SU-DHL-6 (cell line): ENCODE measurements around the gene FBXL4.

Source experiments
- H2AFZ ChIP-seq: fragments of 200-600 bp; sonication (generic); 2 replicates; pipeline ENCODE4 v1.6.1; 2014; ENCODE audit warnings: low read depth, mild to moderate bottlenecking, moderate library complexity, mixed read lengths, antibody characterized with exemption, low read length; ENCODE audit not compliant: severe bottlenecking
- H3F3A ChIP-seq: fragments of 200-600 bp; shearing (Covaris generic); 2 replicates; pipeline ENCODE4 v1.6.0; 2016; ENCODE audit warnings: antibody characterized with exemption, mild to moderate bottlenecking; ENCODE audit not compliant: insufficient read depth
- H3K27ac ChIP-seq: fragments of 200-600 bp; sonication (generic); 2 replicates; pipeline ENCODE4 v1.5.1; 2016; ENCODE audit warnings: low read depth, mild to moderate bottlenecking, low read length, moderate library complexity, mixed read lengths
- H3K27me3 ChIP-seq: fragments of 200-600 bp; sonication (generic), shearing (Covaris generic); 2 replicates; pipeline ENCODE4 v1.6.0; 2014; ENCODE audit warnings: mild to moderate bottlenecking, low read length
- H3K36me3 ChIP-seq: fragments of 200-600 bp; sonication (generic); 2 replicates; pipeline ENCODE4 v1.6.1; 2014; ENCODE audit warnings: mild to moderate bottlenecking, low read length, mixed read lengths
- H3K4me2 ChIP-seq: fragments of 300-600, 200-600 bp; shearing (Covaris generic), sonication (generic); 2 replicates; pipeline ENCODE4 v1.6.0; 2014; ENCODE audit warnings: low read length, low read depth, mild to moderate bottlenecking; ENCODE audit not compliant: poor library complexity, severe bottlenecking
- H3K4me3 ChIP-seq: fragments of 200-600 bp; sonication (generic); 2 replicates; pipeline ENCODE4 v1.5.1; 2014; ENCODE audit warnings: antibody characterized with exemption, low read length, mild to moderate bottlenecking, mixed read lengths; ENCODE audit not compliant: insufficient read depth, poor library complexity, severe bottlenecking
- H3K79me2 ChIP-seq: fragments of 200-600 bp; sonication (generic); 2 replicates; pipeline ENCODE4 v1.6.1; 2014; ENCODE audit warnings: mild to moderate bottlenecking, low read length, moderate library complexity; ENCODE audit not compliant: insufficient read depth
- H3K9ac ChIP-seq: fragments of 200-600 bp; sonication (generic); 2 replicates; pipeline ENCODE4 v1.7.0; 2014; ENCODE audit warnings: mild to moderate bottlenecking, low read length
- H3K9me2 ChIP-seq: fragments of 200-600 bp; sonication (generic); replicated peaks from 2 replicates; pipeline ENCODE4 v1.6.1; 2014; ENCODE audit warnings: low read length; ENCODE audit not compliant: insufficient read depth
- H3K9me3 ChIP-seq: fragments of 200-600 bp; sonication (generic); 2 replicates; pipeline ENCODE4 v1.6.1; 2014; ENCODE audit warnings: low read length, mixed read lengths; ENCODE audit not compliant: insufficient read depth
- H4K20me1 ChIP-seq: fragments of 200-600 bp; sonication (generic); 2 replicates; pipeline ENCODE4 v1.6.1; 2014; ENCODE audit warnings: low read depth, mild to moderate bottlenecking, antibody characterized with exemption, low read length, moderate library complexity, mixed read lengths
- CTCF ChIP-seq: fragments of 200-600 bp; sonication (generic); IDR thresholded peaks from one replicate; pipeline ENCODE4 v1.5.1; 2017; ENCODE audit warnings: antibody characterized with exemption, mild to moderate bottlenecking, low read length, moderate library complexity; ENCODE audit not compliant: insufficient read depth, poor library complexity, severe bottlenecking
- EZH2phosphoT487 ChIP-seq: fragments of 200-600 bp; sonication (generic), shearing (Covaris generic); conservative IDR thresholded peaks from 2 replicates; pipeline ENCODE4 v1.6.1; 2018; ENCODE audit warnings: mild to moderate bottlenecking, antibody characterized with exemption, low read length, moderate library complexity, mixed read lengths

FBXL4 gene

GRCh38 chr6:98947411-98948292, at the start of gene FBXL4:
Gene FBXL4 (minus strand): TSS chr6:98947946. CDS start chr6:98926988, 20,958 bp downstream.
- Histone ChIP-seq H3K9me3 (no peaks in the 10 kb centered on the region), H3K27me3 (no peaks in the 10 kb centered on the region), H2AFZ (peak within 1 kb of the TSS; percentile 81), H4K20me1 (no peaks in the 10 kb centered on the region), H3K4me3 (peak within 1 kb of the TSS; percentile 64), H3K4me2 (peak within 1 kb of the TSS; percentile 92), H3K9me2 (no peaks in the 10 kb centered on the region), H3F3A (peaks cover 32% of the 10 kb centered on the region), H3K79me2 (peaks cover 41% of the 10 kb centered on the region), H3K36me3 (peaks cover 5% of the 10 kb centered on the region; the same call in 1 of the 2 replicates), H3K27ac (peak within 1 kb of the TSS; percentile 84), H3K9ac (peak within 1 kb of the TSS; percentile 66)
- no peak for TF ChIP-seq EZH2phosphoT487
- TF ChIP-seq CTCF: no peak

GRCh38 chr6:98995116-98995515, 47.4 kb upstream of the FBXL4 start:
- no peaks in the 10 kb centered on the region for H3K9me2 ChIP-seq
- no peaks in the 10 kb centered on the region for H3F3A ChIP-seq
- no peaks in the 10 kb centered on the region for H3K79me2 ChIP-seq
- H3K27ac ChIP-seq: no peak overlapping the region
- no peak overlapping the region for H3K9ac ChIP-seq
- no peaks in the 10 kb centered on the region for H3K36me3 ChIP-seq
- H4K20me1 ChIP-seq: no peaks in the 10 kb centered on the region
- H2AFZ ChIP-seq: no peak overlapping the region
- no peak overlapping the region for H3K4me3 ChIP-seq
- TF ChIP-seq EZH2phosphoT487 (no peak), CTCF (no peak)
- no peaks in the 10 kb centered on the region for H3K27me3 ChIP-seq
- no peaks in the 10 kb centered on the region for H3K9me3 ChIP-seq
- no peak overlapping the region for H3K4me2 ChIP-seq

GRCh38 chr6:98992535-98992934, 44.8 kb upstream of the FBXL4 start:
- no peak overlapping the region for H3K27ac ChIP-seq
- H3K9me2 ChIP-seq: no peaks in the 10 kb centered on the region
- no peak overlapping the region for H3K9ac ChIP-seq
- TF ChIP-seq CTCF: no peak
- no peak for TF ChIP-seq EZH2phosphoT487
- H4K20me1 ChIP-seq: no peaks in the 10 kb centered on the region
- H3K36me3 ChIP-seq: no peaks in the 10 kb centered on the region
- no peaks in the 10 kb centered on the region for H3K9me3 ChIP-seq
- H3K27me3 ChIP-seq: no peaks in the 10 kb centered on the region
- no peak overlapping the region for H3K4me2 ChIP-seq
- no peak overlapping the region for H2AFZ ChIP-seq
- H3K4me3 ChIP-seq: no peak overlapping the region
- no peaks in the 10 kb centered on the region for H3F3A ChIP-seq
- H3K79me2 ChIP-seq: no peaks in the 10 kb centered on the region
